ENCODE measurements around the gene TMEM107.

GRCh38 chr17:8176197-8176940 is at the start of gene TMEM107:
- peak; percentile 70 for TF ChIP-seq POLR2A (IDR thresholded peaks at IDR 0.05; ENCODE audit: low read length)
- TF ChIP-seq GATA1 (IDR thresholded peaks at IDR 0.05; ENCODE audit: low read depth, low read length) = no peak

All from erythroblast (primary cell).